ENCODE data around the gene SCPEP1. TPM values are rescaled to one million over a fixed set of nuclear protein-coding genes. Genes with fewer than 3 reads are reported as not detected.

SCPEP1 gene
- total RNA-seq, 1 donor from 2014 or later: 48.3 TPM

DNA sequence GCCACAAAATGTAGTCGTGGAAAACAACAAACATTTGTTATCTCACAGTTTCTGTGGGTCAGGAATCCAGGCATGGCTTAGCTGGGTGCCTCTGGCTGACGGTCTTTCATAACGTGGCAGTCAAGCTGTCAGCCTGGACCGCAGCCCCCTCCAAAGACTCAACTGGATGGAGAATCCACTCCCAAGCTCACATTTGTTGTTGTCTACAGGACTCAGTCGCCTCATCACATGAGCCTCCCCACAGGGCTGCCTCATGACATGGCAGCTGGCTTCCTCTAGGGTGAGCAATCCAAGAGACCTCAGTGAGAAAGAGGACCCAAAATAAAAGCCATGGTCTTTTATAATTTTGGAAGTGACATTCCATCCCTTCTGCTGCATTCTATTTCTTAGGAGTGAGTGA, 72.4 kb downstream of the SCPEP1 start:
- peak overlapping the region; percentile 52 for H3K27ac Mint-ChIP-seq
- H3K4me3 Mint-ChIP-seq (ENCODE audit: low read depth): no peak overlapping the region
- no peaks in the 10 kb centered on the region for H3K36me3 Mint-ChIP-seq (ENCODE audit: insufficient read depth)
- no peaks in the 10 kb centered on the region for H3K27me3 Mint-ChIP-seq
- TF ChIP-seq, protein P1, sequence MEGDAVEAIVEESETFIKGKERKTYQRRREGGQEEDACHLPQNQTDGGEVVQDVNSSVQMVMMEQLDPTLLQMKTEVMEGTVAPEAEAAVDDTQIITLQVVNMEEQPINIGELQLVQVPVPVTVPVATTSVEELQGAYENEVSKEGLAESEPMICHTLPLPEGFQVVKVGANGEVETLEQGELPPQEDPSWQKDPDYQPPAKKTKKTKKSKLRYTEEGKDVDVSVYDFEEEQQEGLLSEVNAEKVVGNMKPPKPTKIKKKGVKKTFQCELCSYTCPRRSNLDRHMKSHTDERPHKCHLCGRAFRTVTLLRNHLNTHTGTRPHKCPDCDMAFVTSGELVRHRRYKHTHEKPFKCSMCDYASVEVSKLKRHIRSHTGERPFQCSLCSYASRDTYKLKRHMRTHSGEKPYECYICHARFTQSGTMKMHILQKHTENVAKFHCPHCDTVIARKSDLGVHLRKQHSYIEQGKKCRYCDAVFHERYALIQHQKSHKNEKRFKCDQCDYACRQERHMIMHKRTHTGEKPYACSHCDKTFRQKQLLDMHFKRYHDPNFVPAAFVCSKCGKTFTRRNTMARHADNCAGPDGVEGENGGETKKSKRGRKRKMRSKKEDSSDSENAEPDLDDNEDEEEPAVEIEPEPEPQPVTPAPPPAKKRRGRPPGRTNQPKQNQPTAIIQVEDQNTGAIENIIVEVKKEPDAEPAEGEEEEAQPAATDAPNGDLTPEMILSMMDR (IDR thresholded peaks at IDR 0.05; ENCODE audit: unreplicated experiment): no peak
- DNase-seq (ENCODE audit: low spot score, unreplicated experiment): no peak
- H3K9me3 Mint-ChIP-seq (ENCODE audit: low read depth): no peaks in the 10 kb centered on the region
- peaks cover 12% of the 10 kb centered on the region for H3K4me1 Mint-ChIP-seq (ENCODE audit: low read depth)

DNA sequence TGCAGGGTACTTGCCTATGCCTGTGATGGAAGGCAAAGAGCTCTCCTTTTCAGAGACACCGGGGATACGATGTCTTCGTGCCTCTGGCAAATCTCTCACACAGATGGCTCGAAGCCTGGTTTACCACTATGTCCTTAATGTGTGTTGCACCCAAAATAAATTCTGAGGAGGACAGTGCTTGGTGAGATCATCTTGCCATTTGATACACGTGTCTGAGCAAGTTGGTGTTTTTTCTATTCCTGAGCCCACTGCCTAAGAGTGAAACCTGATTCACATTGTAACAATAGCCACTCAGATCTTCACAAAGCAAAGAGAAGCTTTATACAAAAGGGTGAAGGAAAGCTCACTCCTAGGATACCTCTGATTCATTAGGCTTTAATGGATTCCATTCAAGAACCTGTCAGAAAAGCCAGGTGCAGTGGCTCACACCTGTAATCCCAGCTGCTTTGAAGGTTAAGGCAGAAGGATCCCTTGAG, 74.0 kb downstream of the SCPEP1 start:
- TF ChIP-seq, protein P1 (IDR thresholded peaks at IDR 0.05; ENCODE audit: unreplicated experiment): no peak
- DNase-seq (ENCODE audit: low spot score, unreplicated experiment): no peak
- Mint-ChIP-seq H3K27me3 (no peaks in the 10 kb centered on the region), H3K36me3 (ENCODE audit: insufficient read depth) (no peaks in the 10 kb centered on the region), H3K9me3 (ENCODE audit: low read depth) (no peaks in the 10 kb centered on the region), H3K27ac (peak overlapping the region; percentile 85), H3K4me3 (ENCODE audit: low read depth) (no peak overlapping the region), H3K4me1 (ENCODE audit: low read depth) (peaks cover 12% of the 10 kb centered on the region)

Other genes starting within 250 kb of the SCPEP1 start
- gene C17orf67, start 144.2 kb upstream of the SCPEP1 start, total RNA-seq: 0.65 and 1.1 TPM in 2 replicates
- 2.8 and 3.3 TPM in 2 replicates for gene DGKE, start 144.0 kb upstream of the SCPEP1 start, total RNA-seq
- gene TRIM25, start 64.1 kb upstream of the SCPEP1 start, total RNA-seq: 29.9 and 37.6 TPM in 2 replicates
- 26.7 and 29.8 TPM in 2 replicates for gene COIL, start 17.1 kb upstream of the SCPEP1 start, total RNA-seq
- 63.3 and 67.9 TPM in 2 replicates for gene AKAP1, start 107.1 kb downstream of the SCPEP1 start, total RNA-seq

Data from progenitor cell of endocrine pancreas (in vitro differentiated cells).